B cell (primary cell): ENCODE data around the gene AFF3. TPM values are rescaled to one million over a fixed set of nuclear protein-coding genes. Genes with fewer than 3 reads are reported as not detected.

ENCODE experiments used
- ATAC-seq: fragments of 200-7000 bp; cut with Tn5 transposase; one replicate; pipeline ENCODE4 v1.10.0; 2021; ENCODE audit warnings: low read depth, mild to moderate bottlenecking, moderate number of reproducible peaks, moderate library complexity
- CTCF ChIA-PET: fragments of 350-600 bp; sonication (Branson Sonifier 250); formaldehyde crosslinking; loops from one replicate; lab custom pipeline; 2021; ENCODE audit warnings: antibody characterized with exemption, inconsistent platforms; lab: Charles Lee
- POLR2A ChIA-PET: fragments of 350-600 bp; sonication (Branson Sonifier 250); formaldehyde crosslinking; loops from one replicate; lab custom pipeline; 2021; ENCODE audit warnings: antibody characterized with exemption; lab: Charles Lee
- DNase-seq: peaks from one replicate; pipeline ENCODE4 v3.0.0; 2013
- H2AFZ ChIP-seq: 2 replicates; pipeline ENCODE4 v1.6.1; 2012; ENCODE audit warnings: mild to moderate bottlenecking, low read depth, low read length; ENCODE audit not compliant: insufficient read depth, poor library complexity, severe bottlenecking
- H3K27ac ChIP-seq, 2 donors: 1 replicate in 1 of 2; 2 replicates in 1 of 2; pipeline ENCODE4 v1.5.1; 2012 to 2013; ENCODE audit warnings: low read length in 2 of 2, mild to moderate bottlenecking in 2 of 2, moderate library complexity in 1 of 2
- H3K27me3 ChIP-seq, 4 experiments: fragments of 200-600 bp in 1 of 4; sonication (generic) in 1 of 4; replicated peaks in 1 of 4; 1 replicate in 2 of 4; 2 replicates in 2 of 4; pipeline versions ENCODE4 v1.6.1 to v1.7.0; 2013 to 2016; ENCODE audit warnings: low read length in 3 of 4, mild to moderate bottlenecking in 2 of 4, mixed read lengths in 1 of 4, moderate library complexity in 1 of 4; ENCODE audit not compliant: insufficient read depth in 4 of 4, control insufficient read depth in 3 of 4; ENCODE audit errors: control extremely low read depth in 1 of 4
- H3K36me3 ChIP-seq, 2 experiments: replicated peaks in 1 of 2; 1 replicate in 1 of 2; 2 replicates in 1 of 2; pipeline versions ENCODE4 v1.6.1 to v1.7.1; 2013; ENCODE audit warnings: low read length in 1 of 2; ENCODE audit not compliant: insufficient read depth in 2 of 2, control insufficient read depth in 1 of 2; ENCODE audit errors: control extremely low read depth in 1 of 2, extremely low read depth in 1 of 2
- H3K4me1 ChIP-seq, 2 donors: fragments of 200-600 bp in 1 of 2; sonication (generic) in 1 of 2; 1 replicate in 1 of 2; 2 replicates in 1 of 2; pipeline versions ENCODE4 v1.5.1 to v1.6.1; 2013 to 2017; ENCODE audit warnings: low read length in 2 of 2; ENCODE audit not compliant: control insufficient read depth in 2 of 2, insufficient read depth in 2 of 2
- H3K4me2 ChIP-seq: replicated peaks from 2 replicates; pipeline ENCODE3; 2012; ENCODE audit warnings: mild to moderate bottlenecking, low read depth, low read length; ENCODE audit not compliant: poor library complexity, severe bottlenecking
- H3K4me3 ChIP-seq, 5 experiments: fragments of 200-600 bp in 1 of 5; sonication (generic) in 1 of 5; 1 replicate in 3 of 5; 2 replicates in 2 of 5; pipeline versions ENCODE4 v1.5.1 to v1.7.0; 2011 to 2016; ENCODE audit warnings: low read length in 4 of 5, mild to moderate bottlenecking in 4 of 5, low read depth in 2 of 5, control low read depth in 1 of 5, moderate library complexity in 1 of 5; ENCODE audit not compliant: insufficient read depth in 1 of 5; ENCODE audit errors: control extremely low read depth in 1 of 5, extremely low read depth in 1 of 5
- H3K79me2 ChIP-seq: fragments of 200-600 bp; sonication (generic); one replicate; pipeline ENCODE4 v1.6.0; 2016; ENCODE audit warnings: low read length; ENCODE audit not compliant: control insufficient read depth, insufficient read depth
- H3K9ac ChIP-seq: fragments of 200-600 bp; sonication (generic); 2 replicates; pipeline ENCODE4 v1.6.1; 2017; ENCODE audit warnings: mild to moderate bottlenecking, low read length, moderate library complexity
- H3K9me3 ChIP-seq, 3 donors: one replicate each; pipeline versions ENCODE4 v1.6.1 to v1.7.1; 2013; ENCODE audit warnings: low read length in 2 of 3; ENCODE audit not compliant: control insufficient read depth in 2 of 3, insufficient read depth in 1 of 3; ENCODE audit errors: control extremely low read depth in 1 of 3
- H4K20me1 ChIP-seq: 2 replicates; pipeline ENCODE4 v1.6.0; 2012; ENCODE audit warnings: mild to moderate bottlenecking, low read length; ENCODE audit not compliant: insufficient read depth, control insufficient read depth, poor library complexity, severe bottlenecking
- H3K27ac Mint-ChIP-seq: one replicate; pipeline ENCODE4 v1.8.0; 2021; ENCODE audit warnings: mixed read lengths
- H3K27me3 Mint-ChIP-seq: one replicate; pipeline ENCODE4 v1.8.0; 2021; ENCODE audit warnings: mixed read lengths
- H3K4me1 Mint-ChIP-seq: one replicate; pipeline ENCODE4 v1.8.0; 2021; ENCODE audit warnings: mixed read lengths
- H3K4me3 Mint-ChIP-seq: one replicate; pipeline ENCODE4 v1.8.0; 2021; ENCODE audit warnings: mixed read lengths
- H3K9me3 Mint-ChIP-seq: one replicate; pipeline ENCODE4 v1.8.0; 2022; ENCODE audit warnings: mixed read lengths; ENCODE audit not compliant: insufficient read depth
- CTCF ChIP-seq: fragments of 200-600 bp; IDR thresholded peaks from one replicate; pipeline ENCODE4 v1.8.0; 2022; ENCODE audit warnings: antibody characterized with exemption, mild to moderate bottlenecking
- EZH2 ChIP-seq: IDR thresholded peaks from 2 replicates; pipeline ENCODE4 v1.6.1; 2012; ENCODE audit warnings: borderline replicate concordance, low read depth, mild to moderate bottlenecking, moderate library complexity, low read length; ENCODE audit not compliant: insufficient read depth, poor library complexity, severe bottlenecking
- WGBS: methylation state at CpG from one replicate; pipeline ENCODE4 v1.1.5; 2013; ENCODE audit warnings: missing lambda C conversion rate; ENCODE audit not compliant: insufficient coverage; 5-methylcytosine and 5-hydroxymethylcytosine counted together
- intact Hi-C: fragments of 100-400 bp; cut with micrococcal nuclease; formaldehyde crosslinking; loops from one replicate; pipeline ENCODE4 v1.10.0; 2022
- polyA plus RNA-seq: library from polyadenylated mRNA; depleted of rRNA; stranded (reverse); fragments of >200 nt; gene quantifications from 2 replicates; pipeline ENCODE4 v1.2.3, GENCODE V29; 2012
- total RNA-seq, 2 donors: library from RNA; stranded (reverse); fragments of 120-200 nt in 1 of 2; gene quantifications; 1 replicate in 1 of 2; 2 replicates in 1 of 2; pipeline versions ENCODE4 v1.2.3 to v1.2.4, GENCODE V29; 2013 to 2022

AFF3 gene
- total and polyA plus RNA-seq, 2 donors (not counting 1 experiment from before 2014, with no cell fraction given): 117 to 830 TPM

DNA sequence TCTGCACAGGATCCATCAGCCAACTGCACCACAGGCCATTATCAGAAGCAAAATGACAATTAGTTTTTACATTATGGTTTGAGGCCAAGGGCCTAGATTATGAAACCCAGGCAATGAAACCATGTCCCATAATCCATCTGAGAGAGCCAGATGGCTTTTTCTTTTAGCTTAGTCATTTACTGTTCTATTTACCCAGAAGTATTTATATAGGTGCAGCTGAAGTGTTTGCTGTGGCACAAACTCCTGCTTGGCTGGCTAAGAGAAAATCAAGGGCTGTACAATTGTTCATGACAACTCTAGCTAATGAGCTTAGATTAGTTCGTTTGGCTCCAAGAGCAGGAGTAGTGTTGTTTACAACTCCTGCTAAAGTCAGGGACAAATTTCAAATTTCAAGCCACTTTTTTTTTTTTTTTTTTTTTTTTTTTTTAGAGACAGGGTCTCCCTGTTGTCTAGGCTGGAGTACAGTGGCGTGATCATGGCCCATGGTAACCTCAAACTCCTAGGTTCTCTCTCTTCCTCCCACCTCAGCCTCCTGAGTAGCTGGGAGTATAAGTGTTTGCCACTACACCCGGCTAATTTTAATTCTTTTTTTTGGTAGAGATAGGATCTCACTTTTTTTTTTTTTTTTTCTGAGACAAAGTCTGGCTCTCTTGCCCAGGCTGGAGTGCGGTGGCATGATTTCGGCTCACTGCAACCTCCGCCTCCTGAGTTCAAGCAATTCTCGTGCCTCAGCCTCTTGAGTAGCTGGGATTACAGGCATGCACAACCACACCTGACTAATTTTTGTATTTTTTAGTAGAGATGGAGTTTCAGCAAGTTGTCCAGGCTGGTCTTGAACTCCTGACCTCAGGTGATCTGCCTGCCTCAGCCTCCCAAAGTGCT is 634.2 kb downstream of the AFF3 start:
- H3K9me3 ChIP-seq: no peaks in the 10 kb centered on the region
- POLR2A ChIA-PET: interaction anchor here (0.7 kb wide), 2 partner anchors 405 to 1088 kb away, joined by 4 to 17 read pairs; no protein-coding TSS in a partner anchor
- no peak overlapping the region for H3K27ac Mint-ChIP-seq

More for the DNA sequence above, 634.2 kb downstream of the AFF3 start:
- Mint-ChIP-seq H3K4me1 (peaks cover 19% of the 10 kb centered on the region), H3K9me3 (no peaks in the 10 kb centered on the region), H3K27me3 (no peaks in the 10 kb centered on the region), H3K4me3 (no peak overlapping the region)
- no CpG with 5 or more reads among the region's 7 CpGs for WGBS
- H4K20me1 ChIP-seq: no peaks in the 10 kb centered on the region
- no peak overlapping the region for H2AFZ ChIP-seq
- ATAC-seq: no peak
- H3K36me3 ChIP-seq: no peaks in the 10 kb centered on the region
- no peak overlapping the region for H3K27ac ChIP-seq
- H3K4me2 ChIP-seq: no peak overlapping the region
- intact Hi-C loops: no loop called here
- H3K27me3 ChIP-seq: no peaks in the 10 kb centered on the region
- CTCF ChIA-PET: interaction anchor here (0.6 kb wide), 1 partner anchor 754 kb away, joined by 3 read pairs; no protein-coding TSS in a partner anchor
- no peak for TF ChIP-seq CTCF
- TF ChIP-seq EZH2: no peak
- DNase-seq: no peak
- no peak overlapping the region for H3K9ac ChIP-seq
- H3K4me1 ChIP-seq: peaks cover 3 to 10% of the 10 kb centered on the region in 2 donors
- no peak overlapping the region for H3K4me3 ChIP-seq
- H3K79me2 ChIP-seq: no peaks in the 10 kb centered on the region
